A375 (cell line): Measurements from ENCODE around the gene ASPM. TPM values are rescaled to one million over a fixed set of nuclear protein-coding genes. Genes with fewer than 3 reads are reported as not detected.

ENCODE experiments used
- total RNA-seq: library from RNA; depleted of rRNA; stranded (reverse); fragments of >200 nt; shearing (Covaris generic); gene quantifications from 2 replicates; pipeline ENCODE4 v1.2.3, GENCODE V29; 2014; rRNA removed

Gene ASPM, protein sequence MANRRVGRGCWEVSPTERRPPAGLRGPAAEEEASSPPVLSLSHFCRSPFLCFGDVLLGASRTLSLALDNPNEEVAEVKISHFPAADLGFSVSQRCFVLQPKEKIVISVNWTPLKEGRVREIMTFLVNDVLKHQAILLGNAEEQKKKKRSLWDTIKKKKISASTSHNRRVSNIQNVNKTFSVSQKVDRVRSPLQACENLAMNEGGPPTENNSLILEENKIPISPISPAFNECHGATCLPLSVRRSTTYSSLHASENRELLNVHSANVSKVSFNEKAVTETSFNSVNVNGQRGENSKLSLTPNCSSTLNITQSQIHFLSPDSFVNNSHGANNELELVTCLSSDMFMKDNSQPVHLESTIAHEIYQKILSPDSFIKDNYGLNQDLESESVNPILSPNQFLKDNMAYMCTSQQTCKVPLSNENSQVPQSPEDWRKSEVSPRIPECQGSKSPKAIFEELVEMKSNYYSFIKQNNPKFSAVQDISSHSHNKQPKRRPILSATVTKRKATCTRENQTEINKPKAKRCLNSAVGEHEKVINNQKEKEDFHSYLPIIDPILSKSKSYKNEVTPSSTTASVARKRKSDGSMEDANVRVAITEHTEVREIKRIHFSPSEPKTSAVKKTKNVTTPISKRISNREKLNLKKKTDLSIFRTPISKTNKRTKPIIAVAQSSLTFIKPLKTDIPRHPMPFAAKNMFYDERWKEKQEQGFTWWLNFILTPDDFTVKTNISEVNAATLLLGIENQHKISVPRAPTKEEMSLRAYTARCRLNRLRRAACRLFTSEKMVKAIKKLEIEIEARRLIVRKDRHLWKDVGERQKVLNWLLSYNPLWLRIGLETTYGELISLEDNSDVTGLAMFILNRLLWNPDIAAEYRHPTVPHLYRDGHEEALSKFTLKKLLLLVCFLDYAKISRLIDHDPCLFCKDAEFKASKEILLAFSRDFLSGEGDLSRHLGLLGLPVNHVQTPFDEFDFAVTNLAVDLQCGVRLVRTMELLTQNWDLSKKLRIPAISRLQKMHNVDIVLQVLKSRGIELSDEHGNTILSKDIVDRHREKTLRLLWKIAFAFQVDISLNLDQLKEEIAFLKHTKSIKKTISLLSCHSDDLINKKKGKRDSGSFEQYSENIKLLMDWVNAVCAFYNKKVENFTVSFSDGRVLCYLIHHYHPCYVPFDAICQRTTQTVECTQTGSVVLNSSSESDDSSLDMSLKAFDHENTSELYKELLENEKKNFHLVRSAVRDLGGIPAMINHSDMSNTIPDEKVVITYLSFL (N-terminal part only)
- 59.8 and 65.1 TPM in 2 replicates for total RNA-seq

DNA sequence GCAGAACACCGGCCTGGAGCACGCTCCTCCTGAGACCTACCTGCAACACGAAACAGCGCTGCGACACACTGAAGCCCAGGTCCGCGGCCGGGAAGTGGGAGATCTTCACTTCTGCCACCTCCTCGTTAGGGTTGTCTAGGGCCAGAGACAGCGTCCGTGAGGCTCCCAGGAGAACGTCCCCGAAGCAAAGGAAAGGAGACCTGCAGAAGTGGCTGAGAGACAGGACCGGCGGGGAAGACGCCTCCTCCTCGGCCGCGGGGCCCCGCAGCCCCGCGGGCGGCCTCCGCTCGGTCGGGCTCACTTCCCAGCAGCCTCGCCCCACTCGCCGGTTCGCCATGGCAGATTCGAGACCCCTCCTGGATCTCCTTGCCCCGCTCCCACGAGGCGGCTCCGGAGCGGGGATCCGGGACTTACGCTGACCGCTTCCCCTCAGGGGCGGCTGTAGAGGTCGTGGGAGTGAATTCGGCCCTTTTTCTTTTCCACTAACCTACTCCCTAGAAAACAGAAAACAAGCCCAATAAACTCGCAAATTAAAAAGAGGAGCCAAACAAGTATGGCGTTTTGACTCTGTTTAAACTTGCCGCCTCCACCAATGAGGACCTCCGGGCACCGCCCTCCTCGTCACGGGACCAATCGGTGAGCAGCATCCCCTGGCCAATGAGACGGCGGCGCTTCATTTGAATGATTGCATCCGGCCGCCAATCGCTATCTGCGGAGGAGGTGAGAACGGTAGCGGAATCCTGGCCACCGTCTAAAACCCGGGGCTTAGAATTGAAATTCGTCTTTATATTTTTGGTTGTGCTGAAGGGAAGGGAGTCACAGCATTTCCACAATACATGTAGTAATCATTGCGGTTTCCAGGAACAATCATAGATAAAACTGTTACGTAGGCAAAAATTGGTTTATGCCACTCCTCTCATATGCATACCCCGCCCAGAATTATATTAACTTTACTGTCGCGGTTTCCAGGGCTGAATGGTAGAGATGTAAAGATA, at the start of gene ASPM:
ASPM (minus strand) TSS at position 569 of the 995 bp plus-strand sequence; CDS start at position 337, 232 bp downstream.

GRCh38 chr1:197066719-197067456, 79.6 kb downstream of the ASPM start, which contains the start of gene F13B:
Gene F13B, minus strand, starts transcription at chr1:197067260. Its CDS starts 37 bp downstream, at chr1:197067223.

Other genes with a start within 250 kb of the ASPM start
- gene CFHR2, start 202.9 kb downstream of the ASPM start, total RNA-seq: not detected in 2 replicates
- gene CFHR5, start 169.1 kb downstream of the ASPM start, total RNA-seq: not detected in 2 replicates
- gene F13B, start 79.4 kb downstream of the ASPM start, total RNA-seq: not detected in 2 replicates
- 5.4 and 7.5 TPM in 2 replicates for gene ZBTB41, start 54.6 kb upstream of the ASPM start, total RNA-seq
- 0.27 TPM in 1 of 2 replicates, not detected in the other for gene CRB1, start 121.6 kb upstream of the ASPM start, total RNA-seq